Psoas muscle (tissue), 8 donors: Measurements from ENCODE around the gene CKB. TPM values are rescaled to one million over a fixed set of nuclear protein-coding genes. Genes with fewer than 3 reads are reported as not detected.

Experiments used
- ATAC-seq, 4 donors: fragments of 200-7000 bp; cut with Tn5 transposase; one replicate each; pipeline ENCODE4 v1.9.1; 2020; ENCODE audit warnings: moderate library complexity in 3 of 4, mild to moderate bottlenecking in 2 of 4
- DNase-seq, 2 donors: peaks; one replicate each; pipeline ENCODE4 v3.0.0-alpha.2; 2020
- H3K27ac ChIP-seq: fragments of 200-600 bp; one replicate; pipeline ENCODE4 v1.8.0; 2022
- H3K27me3 ChIP-seq, 3 donors: fragments of 200-600 bp in 1 of 3; one replicate each; pipeline versions ENCODE4 v1.6.1 to v1.8.0; 2013 to 2022; ENCODE audit warnings: low read length in 2 of 3, mild to moderate bottlenecking in 2 of 3, moderate library complexity in 1 of 3; ENCODE audit not compliant: insufficient read depth in 3 of 3
- H3K36me3 ChIP-seq, 2 donors: fragments of 200-600 bp in 1 of 2; one replicate each; pipeline versions ENCODE4 v1.6.1 to v1.8.0; 2013 to 2022; ENCODE audit warnings: low read depth in 1 of 2, mild to moderate bottlenecking in 1 of 2, moderate library complexity in 1 of 2; ENCODE audit not compliant: insufficient read depth in 1 of 2
- H3K4me1 ChIP-seq: fragments of 200-600 bp; one replicate; pipeline ENCODE4 v1.8.0; 2022
- H3K4me3 ChIP-seq: fragments of 200-600 bp; one replicate; pipeline ENCODE4 v1.8.0; 2022; ENCODE audit warnings: mild to moderate bottlenecking
- H3K9me3 ChIP-seq: fragments of 200-600 bp; one replicate; pipeline ENCODE4 v1.8.0; 2022
- CTCF ChIP-seq: fragments of 200-600 bp; IDR thresholded peaks from one replicate; pipeline ENCODE4 v1.8.0; 2022; ENCODE audit warnings: antibody characterized with exemption
- WGBS, 3 donors: extraction: QIAGEN DNeasy Blood & Tissue Kit; methylation state at CpG; one replicate each; pipeline versions ENCODE4 v1.1.6 to v1.1.7; 2013; 5-methylcytosine and 5-hydroxymethylcytosine counted together
- intact Hi-C, 2 donors: fragments of 100-400 bp; cut with DNase I; formaldehyde crosslinking; loops; one replicate each; pipeline versions ENCODE4 v1.11.0 to v1.14.2; 2022
- polyA plus RNA-seq, 3 donors: library from polyadenylated mRNA; stranded (reverse); fragments of 200-250 nt; gene quantifications; one replicate each; pipeline ENCODE4 v1.2.3, GENCODE V29; 2013
- total RNA-seq, 4 donors: library from RNA; stranded (reverse); fragmentation: NEBNext Ultra II Directional in 2 of 4; extraction: Animal tissue kit (Norgen Biotek cat#: 25700) in 2 of 4; gene quantifications; one replicate each; pipeline versions ENCODE4 v1.2.1 to v1.2.4, GENCODE V29; 2021 to 2023
- donor health status: healthy with polysubstance abuse.
- donor health status: DM: no; HTN: no; CAD: no; lungs with moderate emphysema.
- donor health status: Bipolar disorder and iron deficiency.
- donor health status: healthy.
- donor health status: DM: yes; HTN: yes; CAD: no.
- donor health status: DM: no; HTN: no; CAD: no.
- donor health status: DM: no; HTN: no; CAD: no.
- donor health status: DM: yes; HTN: yes; CAD: no.

The CKB gene
- total and polyA plus RNA-seq, 7 donors = 19.5 to 383 (median 44.9) TPM

DNA sequence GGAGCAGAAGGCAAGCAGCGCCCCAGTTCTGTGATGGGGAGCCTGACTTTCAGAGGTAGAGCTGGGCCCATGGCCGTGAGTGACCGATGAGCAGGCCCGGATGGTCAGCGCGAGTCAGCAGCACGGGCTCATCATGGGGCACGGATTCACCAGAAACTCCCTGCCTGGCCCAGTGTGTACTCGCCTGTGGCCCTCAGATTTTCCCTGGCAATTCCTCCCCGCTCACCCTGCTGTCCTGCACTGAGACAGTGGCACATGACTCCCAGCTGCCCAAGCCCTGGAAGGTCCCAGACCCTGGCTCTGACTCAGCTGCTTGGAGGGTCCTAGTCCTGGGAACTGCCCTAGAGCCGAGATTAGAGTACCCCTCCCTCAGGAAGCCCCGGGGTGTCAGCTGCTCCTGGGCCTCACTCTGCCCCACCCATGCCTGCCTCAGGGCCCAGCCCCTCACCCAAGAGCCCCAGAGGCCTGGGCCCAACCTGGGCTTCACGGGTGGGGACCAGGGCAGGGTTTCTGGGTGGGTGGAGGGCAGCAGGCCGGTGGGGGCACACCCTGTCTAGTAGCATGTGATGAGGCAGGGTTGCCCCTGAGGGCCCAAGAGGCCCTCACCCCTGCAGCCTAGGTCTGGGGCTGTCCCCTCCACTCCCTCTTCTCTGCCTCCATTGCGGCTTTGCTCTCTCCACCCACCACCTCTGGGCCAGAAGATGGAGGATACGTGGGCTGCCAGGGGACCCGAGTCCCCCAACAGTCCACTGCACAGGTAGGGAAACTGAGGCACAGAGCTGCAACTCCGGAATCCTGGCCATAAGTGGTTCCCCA, 14.8 kb upstream of the CKB start:
- peak in 1 of 2 donors; percentile 17 for DNase-seq
- WGBS, 3 donors = 66 to 76% (median 70%) methylated on average over 15 to 18 of the region's 18 CpGs

GRCh38 chr14:103536693-103537092, 14.1 kb upstream of the CKB start:
- Histone ChIP-seq H3K4me3 (no peak overlapping the region), H3K9me3 (no peaks in the 10 kb centered on the region), H3K27ac (no peak overlapping the region), H3K36me3 (peaks cover 0 to 31% of the 10 kb centered on the region in 2 donors), H3K4me1 (peaks cover 32% of the 10 kb centered on the region), H3K27me3 (no peaks in the 10 kb centered on the region)
- no peak for TF ChIP-seq CTCF
- no peak for ATAC-seq
- intact Hi-C loops = no loop called here
- WGBS, 3 donors = 78 to 85% (median 78%) methylated on average over 9 of the region's 9 CpGs
- DNase-seq = no peak

More for the DNA sequence above, 14.8 kb upstream of the CKB start:
- Histone ChIP-seq H3K9me3 (no peaks in the 10 kb centered on the region), H3K27ac (peak overlapping the region; percentile 16), H3K27me3 (no peaks in the 10 kb centered on the region), H3K36me3 (peaks cover 0 to 28% of the 10 kb centered on the region in 2 donors), H3K4me3 (no peak overlapping the region), H3K4me1 (peaks cover 37% of the 10 kb centered on the region)
- no peak for TF ChIP-seq CTCF
- ATAC-seq = no peak
- intact Hi-C loops = no loop called here

GRCh38 chr14:103535891-103536565, 13.4 kb upstream of the CKB start:
- peak in 1 of 2 donors; percentile 16 for DNase-seq
- H3K4me1 ChIP-seq = peaks cover 26% of the 10 kb centered on the region
- intact Hi-C loops = no loop called here
- ATAC-seq = no peak
- H3K27me3 ChIP-seq = no peaks in the 10 kb centered on the region
- H3K27ac ChIP-seq = no peak overlapping the region
- H3K36me3 ChIP-seq = peaks cover 0 to 34% of the 10 kb centered on the region in 2 donors
- 85 to 92% (median 89%) methylated on average over 10 to 11 of the region's 11 CpGs for WGBS, 3 donors
- H3K4me3 ChIP-seq = no peak overlapping the region
- TF ChIP-seq CTCF = no peak
- H3K9me3 ChIP-seq = no peaks in the 10 kb centered on the region

DNA sequence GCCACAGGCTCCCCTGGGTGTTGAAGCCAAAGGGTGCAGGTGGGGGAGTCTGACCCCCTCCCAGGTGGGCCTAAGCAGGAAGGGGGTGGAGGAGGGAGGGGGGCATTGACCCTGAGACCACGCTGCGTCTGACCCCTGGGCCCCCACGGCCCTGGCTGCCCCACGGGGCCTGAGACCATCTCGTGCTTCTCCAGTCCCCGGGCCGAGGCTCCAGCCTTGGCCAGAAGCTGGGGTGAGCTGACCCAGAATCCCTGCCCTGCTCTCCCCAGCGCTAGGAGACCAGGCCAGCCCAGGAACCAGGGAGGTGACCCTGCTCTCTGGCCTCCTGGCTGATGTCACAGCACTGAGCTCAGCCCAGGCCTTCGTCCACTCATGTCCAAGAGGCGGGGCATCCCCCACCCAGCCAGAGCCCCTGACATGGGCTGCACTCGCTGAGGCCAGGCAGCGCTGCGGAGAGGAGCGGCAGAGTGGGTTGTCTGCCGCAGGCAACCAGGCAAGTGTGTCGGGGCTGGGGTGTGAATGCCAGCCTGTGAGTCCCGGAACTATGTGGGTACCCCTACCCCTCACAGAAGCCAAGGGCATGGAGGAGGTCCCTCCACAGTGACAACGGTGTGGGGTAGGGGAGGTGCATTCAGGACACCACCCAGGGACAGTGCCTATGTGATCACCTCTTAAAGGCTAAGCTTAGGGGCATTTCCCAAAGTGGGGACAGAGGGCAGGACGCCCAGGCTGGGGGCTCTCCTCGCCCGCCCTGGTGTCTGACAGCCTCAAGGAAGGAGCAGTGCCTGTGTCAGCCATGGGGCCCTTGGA, 12.7 kb upstream of the CKB start:
- no peaks in the 10 kb centered on the region for H3K9me3 ChIP-seq
- no peaks in the 10 kb centered on the region for H3K27me3 ChIP-seq
- no peak for TF ChIP-seq CTCF
- no peak overlapping the region for H3K27ac ChIP-seq
- H3K36me3 ChIP-seq = peaks cover 0 to 41% of the 10 kb centered on the region in 2 donors
- peak in 1 of 2 donors; percentile 43 for DNase-seq
- intact Hi-C loops = no loop called here
- peaks cover 25% of the 10 kb centered on the region for H3K4me1 ChIP-seq
- no peak for ATAC-seq
- 76 to 83% (median 82%) methylated on average over 18 to 21 of the region's 21 CpGs for WGBS, 3 donors
- H3K4me3 ChIP-seq = no peak overlapping the region
